IMR-90 (cell line): Measurements from ENCODE around the gene INPP5D. TPM values are rescaled to one million over a fixed set of nuclear protein-coding genes. Genes with fewer than 3 reads are reported as not detected.

Experiments
- ATAC-seq: fragments of 200-7000 bp; cut with Tn5 transposase; 2 replicates; pipeline ENCODE4 v1.9.1; 2020; ENCODE audit warnings: low read depth, mild to moderate bottlenecking, moderate library complexity
- BruUV-seq: library from RNA; stranded (reverse); fragments of 400-500 nt; replicated peaks from 2 replicates; lab custom pipeline; 2021; lab: Mats Ljungman, UMichigan
- CTCF ChIA-PET: fragments of 300-600 bp; formaldehyde crosslinking; extraction: SDS; loops from one replicate; lab custom pipeline; 2021; ENCODE audit warnings: antibody characterized with exemption; lab: Yijun Ruan, JAX
- POLR2A ChIA-PET: fragments of 300-600 bp; sonication (Branson Sonifier 250); formaldehyde crosslinking; loops from one replicate; lab custom pipeline; 2022; ENCODE audit warnings: antibody characterized with exemption; ENCODE audit not compliant: unreplicated experiment; lab: Charles Lee
- DNase-seq: peaks from one replicate; pipeline ENCODE4 v3.0.0; 2013
- H2AFZ ChIP-seq: replicated peaks from 2 replicates; pipeline ENCODE3; 2013; ENCODE audit warnings: low read length, mild to moderate bottlenecking; ENCODE audit not compliant: poor library complexity
- H2AK5ac ChIP-seq: 2 replicates; pipeline ENCODE4 v1.6.1; 2013; ENCODE audit warnings: low read depth, low read length, inconsistent platforms
- H2AK9ac ChIP-seq: replicated peaks from 2 replicates; pipeline ENCODE3; 2013; ENCODE audit warnings: mild to moderate bottlenecking, low read depth, low read length, moderate library complexity; ENCODE audit not compliant: poor library complexity
- H2BK120ac ChIP-seq: 2 replicates; pipeline ENCODE4 v1.6.1; 2013; ENCODE audit warnings: low read depth, low read length, inconsistent platforms
- H2BK15ac ChIP-seq: 3 replicates; pipeline ENCODE4 v1.6.1; 2013; ENCODE audit warnings: low read depth, low read length, inconsistent platforms
- H2BK20ac ChIP-seq: 2 replicates; pipeline ENCODE4 v1.6.1; 2013; ENCODE audit warnings: low read depth, mild to moderate bottlenecking, inconsistent platforms, low read length, moderate library complexity
- H2BK5ac ChIP-seq: 2 replicates; pipeline ENCODE4 v1.6.1; 2013; ENCODE audit warnings: mild to moderate bottlenecking, low read depth, low read length, inconsistent platforms; ENCODE audit not compliant: poor library complexity, severe bottlenecking
- H3K14ac ChIP-seq: replicated peaks from 2 replicates; pipeline ENCODE4 v1.6.1; 2013; ENCODE audit warnings: low read depth, low read length, inconsistent platforms
- H3K18ac ChIP-seq: 2 replicates; pipeline ENCODE4 v1.6.1; 2013; ENCODE audit warnings: low read depth, low read length, control low read depth
- H3K23ac ChIP-seq: 2 replicates; pipeline ENCODE4 v1.6.1; 2013; ENCODE audit warnings: low read depth, low read length, inconsistent platforms
- H3K27ac ChIP-seq: 2 replicates; pipeline ENCODE4 v1.5.1; 2013; ENCODE audit warnings: mild to moderate bottlenecking, control low read depth, low read length; ENCODE audit not compliant: insufficient read depth
- H3K27me3 ChIP-seq: 2 replicates; pipeline ENCODE4 v1.6.1; 2013; ENCODE audit warnings: low read length; ENCODE audit not compliant: control insufficient read depth, insufficient read depth
- H3K36me3 ChIP-seq: 2 replicates; pipeline ENCODE4 v1.6.1; 2013; ENCODE audit warnings: low read length, mixed read lengths; ENCODE audit not compliant: control insufficient read depth, insufficient read depth
- H3K4ac ChIP-seq: 2 replicates; pipeline ENCODE4 v1.6.1; 2013; ENCODE audit warnings: low read depth, low read length, inconsistent platforms
- H3K4me1 ChIP-seq: 2 replicates; pipeline ENCODE4 v1.6.1; 2013; ENCODE audit warnings: low read length, mixed read lengths; ENCODE audit not compliant: control insufficient read depth, insufficient read depth
- H3K4me2 ChIP-seq: 2 replicates; pipeline ENCODE4 v1.6.1; 2013; ENCODE audit warnings: low read depth, mild to moderate bottlenecking, control low read depth, low read length, moderate library complexity
- H3K4me3 ChIP-seq: 2 replicates; pipeline ENCODE4 v1.5.1; 2013; ENCODE audit warnings: low read depth, mild to moderate bottlenecking, control low read depth, low read length, moderate library complexity; ENCODE audit not compliant: insufficient read depth
- H3K56ac ChIP-seq: 2 replicates; pipeline ENCODE4 v1.6.1; 2013; ENCODE audit warnings: low read length, inconsistent platforms; ENCODE audit not compliant: insufficient read depth; ENCODE audit errors: extremely low read depth
- H3K79me1 ChIP-seq, 2 experiments: 2 replicates each; pipeline ENCODE4 v1.6.1; 2013; ENCODE audit warnings: low read length in 2 of 2, inconsistent platforms in 1 of 2, low read depth in 1 of 2
- H3K9ac ChIP-seq: 2 replicates; pipeline ENCODE4 v1.6.1; 2013; ENCODE audit warnings: low read depth, low read length, control low read depth
- H3K9me1 ChIP-seq: 2 replicates; pipeline ENCODE4 v1.6.1; 2013; ENCODE audit warnings: low read length, inconsistent platforms; ENCODE audit not compliant: insufficient read depth
- H3K9me3 ChIP-seq: 2 replicates; pipeline ENCODE4 v1.6.1; 2013; ENCODE audit warnings: low read length; ENCODE audit not compliant: control insufficient read depth, insufficient read depth
- H4K20me1 ChIP-seq: 2 replicates; pipeline ENCODE4 v1.6.1; 2013; ENCODE audit warnings: low read length, inconsistent platforms; ENCODE audit not compliant: insufficient read depth
- H4K5ac ChIP-seq: 2 replicates; pipeline ENCODE4 v1.6.1; 2013; ENCODE audit warnings: mild to moderate bottlenecking, low read depth, low read length, control low read depth
- H4K8ac ChIP-seq, 2 experiments: 2 replicates each; pipeline ENCODE4 v1.6.1; 2013; ENCODE audit warnings: low read depth in 2 of 2, low read length in 2 of 2, control low read depth in 1 of 2, inconsistent platforms in 1 of 2
- H4K91ac ChIP-seq: 2 replicates; pipeline ENCODE4 v1.6.1; 2013; ENCODE audit warnings: low read depth, low read length, inconsistent platforms; ENCODE audit not compliant: insufficient read depth
- CEBPB ChIP-seq: IDR thresholded peaks from 2 replicates; pipeline ENCODE4 v1.6.1; 2012; ENCODE audit warnings: low read depth, low read length, improper control_type of control experiment
- CHD1 ChIP-seq: IDR thresholded peaks from 2 replicates; pipeline ENCODE4 v1.6.1; 2012; ENCODE audit warnings: low read depth, low read length, improper control_type of control experiment
- CTCF ChIP-seq: conservative IDR thresholded peaks from 2 replicates; pipeline ENCODE4 v1.5.1; 2012; ENCODE audit warnings: mild to moderate bottlenecking, low read depth, low read length, improper control_type of control experiment
- ELK1 ChIP-seq: fragments of 150-350 bp; IDR thresholded peaks from 2 replicates; pipeline ENCODE4 v1.6.1; 2016; ENCODE audit warnings: low read depth, mild to moderate bottlenecking, low read length, moderate library complexity, borderline replicate concordance
- FOS ChIP-seq: fragments of 150-350 bp; IDR thresholded peaks from 2 replicates; pipeline ENCODE4 v1.6.1; 2016; ENCODE audit warnings: low read depth, low read length
- MAZ ChIP-seq: IDR thresholded peaks from 2 replicates; pipeline ENCODE4 v1.6.1; 2012; ENCODE audit warnings: low read depth, mild to moderate bottlenecking, low read length, improper control_type of control experiment, moderate library complexity, borderline replicate concordance
- MXI1 ChIP-seq: IDR thresholded peaks from 2 replicates; pipeline ENCODE4 v1.6.1; 2012; ENCODE audit warnings: low read depth, mild to moderate bottlenecking, low read length, moderate library complexity, borderline replicate concordance
- NFE2L2 ChIP-seq: fragments of 150-350 bp; IDR thresholded peaks from 2 replicates; pipeline ENCODE4 v1.6.1; 2016; ENCODE audit warnings: low read depth, mild to moderate bottlenecking, low read length
- POLR2A ChIP-seq: IDR thresholded peaks from 2 replicates; pipeline ENCODE4 v1.6.1; 2012; ENCODE audit warnings: mild to moderate bottlenecking, low read depth, low read length
- RAD21 ChIP-seq: IDR thresholded peaks from 2 replicates; pipeline ENCODE4 v1.6.1; 2012; ENCODE audit warnings: low read length, improper control_type of control experiment
- RCOR1 ChIP-seq: IDR thresholded peaks from 2 replicates; pipeline ENCODE4 v1.6.1; 2012; ENCODE audit warnings: mild to moderate bottlenecking, low read length, improper control_type of control experiment; ENCODE audit not compliant: insufficient replicate concordance
- RFX5 ChIP-seq: IDR thresholded peaks from 2 replicates; pipeline ENCODE4 v1.8.0; 2012; ENCODE audit warnings: low read depth, mild to moderate bottlenecking, low read length, moderate library complexity
- SMC3 ChIP-seq: fragments of 150-350 bp; IDR thresholded peaks from 2 replicates; pipeline ENCODE4 v1.6.1; 2016; ENCODE audit warnings: low read depth, mild to moderate bottlenecking, antibody characterized with exemption, low read length, moderate library complexity
- USF2 ChIP-seq: fragments of 150-350 bp; IDR thresholded peaks from 2 replicates; pipeline ENCODE4 v1.6.1; 2017; ENCODE audit warnings: mild to moderate bottlenecking, antibody characterized with exemption, low read length, low read depth
- whole genome bisulfite sequencing, 2 experiments: methylation state at CpG; one replicate each; pipeline versions ENCODE4 v1.1.5 to v1.1.7; 2013; ENCODE audit warnings: missing lambda C conversion rate in 2 of 2; ENCODE audit not compliant: insufficient read length in 1 of 2; ENCODE audit errors: extremely low coverage in 2 of 2; 5-methylcytosine and 5-hydroxymethylcytosine counted together
- dilution Hi-C: fragments of 300-500 bp; cut with HindIII; formaldehyde crosslinking; loops from one replicate; pipeline ENCODE4 v1.14.3; 2018; ENCODE audit warnings: low sequenced_read_pairs; ENCODE audit not compliant: unreplicated experiment
- in situ Hi-C: fragments of 300-500 bp; cut with MboI; formaldehyde crosslinking; loops from 3 replicates; pipeline ENCODE4 v1.14.3; 2019; ENCODE audit warnings: low sequenced_read_pairs, inconsistent platforms, mixed read lengths
- intact Hi-C: fragments of 100-400 bp; cut with micrococcal nuclease; formaldehyde crosslinking; loops from 2 replicates; pipeline ENCODE4 v1.10.0; 2022
- polyA plus RNA-seq, 3 experiments: library from polyadenylated mRNA; depleted of rRNA; stranded (reverse); fragments of >200 nt; gene quantifications; 2 replicates each; pipeline ENCODE4 v1.2.3, GENCODE V29; 2012; ENCODE audit warnings: low replicate concordance in 1 of 3
- total RNA-seq: library from RNA; depleted of rRNA; stranded (reverse); fragments of >200 nt; gene quantifications from 2 replicates; pipeline ENCODE4 v1.2.3, GENCODE V29; 2012

INPP5D gene
- total and polyA plus RNA-seq, 2 of the 4 experiments (the other 2 are of a cell fraction) = 0.18 to 0.29 TPM

- no peak overlapping the region for H2BK15ac ChIP-seq
- no peak overlapping the region for H4K91ac ChIP-seq
- H3K36me3 ChIP-seq = no peaks in the 10 kb centered on the region
- ATAC-seq (no peak), DNase-seq (no peak)
- TF ChIP-seq MXI1 = no peak
- TF ChIP-seq FOS = no peak
- no peak for TF ChIP-seq MAZ
- no peak for TF ChIP-seq RFX5
- TF ChIP-seq NFE2L2 = no peak
- no peak for TF ChIP-seq RAD21
- no peak for TF ChIP-seq CEBPB
- TF ChIP-seq POLR2A = no peak
- no peak for TF ChIP-seq USF2
- TF ChIP-seq CHD1 = no peak
- TF ChIP-seq ELK1 = no peak
- no peak for TF ChIP-seq RCOR1
- no peak for TF ChIP-seq SMC3
- TF ChIP-seq CTCF = no peak
- no peak overlapping the region for H4K5ac ChIP-seq
- no peaks in the 10 kb centered on the region for H4K20me1 ChIP-seq
- H3K4ac ChIP-seq = no peak overlapping the region
- no peaks in the 10 kb centered on the region for H3K9me3 ChIP-seq
- H3K18ac ChIP-seq = no peak overlapping the region
- in situ Hi-C loops (no loop called here), dilution Hi-C loops (no loop called here), intact Hi-C loops (no loop called here)
- no peak overlapping the region for H2BK20ac ChIP-seq
- no peak overlapping the region for H3K4me2 ChIP-seq
- no peak overlapping the region for H3K4me3 ChIP-seq
- H2AFZ ChIP-seq = no peak overlapping the region
- peaks cover 44% of the 10 kb centered on the region for H3K27me3 ChIP-seq
- H3K9ac ChIP-seq = no peak overlapping the region
- H3K14ac ChIP-seq = no peak overlapping the region
- POLR2A ChIA-PET = no interaction called here
- no peaks in the 10 kb centered on the region for H3K4me1 ChIP-seq
- no peaks in the 10 kb centered on the region for H3K79me1 ChIP-seq
- no peak overlapping the region for H3K23ac ChIP-seq
- CTCF ChIA-PET = no interaction called here
- no peak overlapping the region for H2AK5ac ChIP-seq
- no peak overlapping the region for H4K8ac ChIP-seq
- H2BK5ac ChIP-seq = no peak overlapping the region
- no peak overlapping the region for H2AK9ac ChIP-seq
- H3K9me1 ChIP-seq = no peaks in the 10 kb centered on the region
- no peak overlapping the region for H3K27ac ChIP-seq
- BruUV-seq = no TSS peak
- WGBS, 2 experiments = 84% methylated on average over 6 of the region's 9 CpGs; no CpG with 5 or more reads in 1 of the 2 experiments
- no peak overlapping the region for H3K56ac ChIP-seq
- no peak overlapping the region for H2BK120ac ChIP-seq
Measured at GRCh38 chr2:233047667-233048066, 12.5 kb upstream of the INPP5D start.
